Endometrial microvascular endothelial cells (primary cell): ENCODE data around the gene GATA3. TPM values are rescaled to one million over a fixed set of nuclear protein-coding genes. Genes with fewer than 3 reads are reported as not detected.

ENCODE experiments used
- in situ Hi-C: cut with HindIII; loops from 2 replicates; pipeline ENCODE4 v1.10.0; 2017; ENCODE audit warnings: low sequenced_read_pairs, low pct_unique_long_range_greater_than_20kb; ENCODE audit errors: inconsistent ontology term
- total RNA-seq: library from RNA; depleted of rRNA; stranded (reverse); fragments of >200 nt; gene quantifications from one replicate; pipeline ENCODE4 v1.2.3, GENCODE V29; 2015; ENCODE audit errors: inconsistent ontology term

The GATA3 gene
- total RNA-seq, 1 donor from 2014 or later, result not detected

DNA sequence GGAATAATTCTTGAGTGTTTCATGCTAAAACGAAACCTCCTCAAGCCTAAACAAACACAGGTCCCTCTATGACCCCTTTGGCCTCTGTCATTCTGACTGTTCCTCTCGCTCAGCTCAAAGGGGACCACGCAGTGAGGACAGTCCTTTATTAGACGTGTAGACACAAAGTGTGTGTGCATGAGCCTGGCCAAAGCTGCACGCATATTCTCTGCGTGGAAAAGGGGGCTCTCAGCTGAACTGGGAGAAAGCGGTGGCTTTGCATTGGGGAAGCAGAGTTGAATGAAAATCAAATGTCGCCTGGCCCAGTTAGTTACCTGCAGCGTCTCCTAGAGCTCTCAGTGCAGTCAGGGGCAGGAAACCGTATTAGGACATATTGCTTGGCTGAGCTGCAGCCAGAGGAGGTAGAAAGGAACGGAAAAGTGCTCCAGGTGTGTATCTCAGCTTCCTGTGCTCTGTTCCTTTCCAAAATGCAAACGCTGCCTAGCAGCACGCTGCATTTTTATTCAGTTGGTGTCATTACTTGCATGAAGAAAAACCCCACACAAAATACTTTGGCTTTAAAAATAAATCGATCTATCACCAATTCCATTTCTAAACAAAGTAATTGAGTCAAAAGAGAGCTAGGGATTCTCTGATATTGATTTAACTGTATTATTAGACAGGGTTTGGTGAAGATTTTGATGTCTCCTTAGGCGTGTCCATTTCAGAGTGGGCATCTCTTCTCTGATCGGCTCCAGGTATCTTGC lies 4.9 kb downstream of the GATA3 start:
- in situ Hi-C loops, result no loop called here

DNA sequence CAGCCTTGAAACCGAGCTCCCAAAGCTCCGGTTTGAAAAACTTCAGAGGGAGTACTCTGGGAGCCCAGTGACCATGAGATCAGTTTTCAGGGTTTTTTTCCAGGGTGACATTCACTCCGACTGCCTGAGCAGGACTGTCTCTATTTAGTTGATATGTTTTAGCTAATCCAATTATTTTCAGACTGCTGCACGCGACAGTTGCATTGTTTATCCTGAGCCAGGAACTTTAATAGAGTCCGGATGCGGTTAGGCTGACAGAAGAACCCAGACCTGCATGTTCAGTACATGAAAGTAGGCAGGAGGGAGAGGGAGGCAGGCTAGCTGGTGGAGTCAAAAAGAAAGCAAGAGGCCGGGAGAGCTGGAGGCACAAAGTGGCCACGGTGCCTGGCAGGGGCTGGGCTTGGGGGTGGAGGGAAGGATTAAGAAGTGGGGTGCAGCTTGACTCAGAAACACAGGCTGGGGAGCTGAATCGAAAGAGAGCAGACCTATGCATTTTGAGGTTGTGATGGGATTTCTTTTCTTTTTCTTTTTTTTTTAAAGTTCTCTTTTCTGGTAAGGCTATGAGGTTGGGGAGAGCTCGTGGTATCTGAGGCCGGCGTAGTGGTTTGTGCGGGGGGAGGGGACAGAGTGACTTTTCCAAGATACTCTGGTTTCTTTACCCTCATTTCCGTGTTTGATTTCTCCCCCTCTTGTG lies 5.7 kb downstream of the GATA3 start:
- in situ Hi-C loops, result no loop called here

DNA sequence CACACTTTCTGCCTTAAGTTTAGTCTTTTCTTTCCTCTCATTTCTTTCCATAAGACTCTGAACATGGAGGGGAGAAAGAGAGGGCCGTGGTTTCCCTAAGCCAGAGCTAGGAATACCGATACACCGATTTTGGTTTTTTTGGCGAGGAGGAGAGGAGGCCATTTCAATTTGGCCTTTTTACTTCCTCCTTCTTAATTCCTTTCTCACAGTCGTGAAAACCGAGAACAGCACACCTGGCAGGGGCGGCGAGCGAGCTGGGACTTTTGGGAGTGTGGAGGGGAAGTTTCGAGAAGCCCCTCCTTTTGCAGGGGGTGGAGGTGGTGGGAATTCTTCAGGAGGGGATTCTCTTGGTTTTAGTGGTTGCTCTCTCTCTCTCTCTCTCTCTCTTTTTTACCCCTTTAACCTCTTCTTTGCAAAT lies 6.2 kb downstream of the GATA3 start:
- in situ Hi-C loops, result no loop called here

DNA sequence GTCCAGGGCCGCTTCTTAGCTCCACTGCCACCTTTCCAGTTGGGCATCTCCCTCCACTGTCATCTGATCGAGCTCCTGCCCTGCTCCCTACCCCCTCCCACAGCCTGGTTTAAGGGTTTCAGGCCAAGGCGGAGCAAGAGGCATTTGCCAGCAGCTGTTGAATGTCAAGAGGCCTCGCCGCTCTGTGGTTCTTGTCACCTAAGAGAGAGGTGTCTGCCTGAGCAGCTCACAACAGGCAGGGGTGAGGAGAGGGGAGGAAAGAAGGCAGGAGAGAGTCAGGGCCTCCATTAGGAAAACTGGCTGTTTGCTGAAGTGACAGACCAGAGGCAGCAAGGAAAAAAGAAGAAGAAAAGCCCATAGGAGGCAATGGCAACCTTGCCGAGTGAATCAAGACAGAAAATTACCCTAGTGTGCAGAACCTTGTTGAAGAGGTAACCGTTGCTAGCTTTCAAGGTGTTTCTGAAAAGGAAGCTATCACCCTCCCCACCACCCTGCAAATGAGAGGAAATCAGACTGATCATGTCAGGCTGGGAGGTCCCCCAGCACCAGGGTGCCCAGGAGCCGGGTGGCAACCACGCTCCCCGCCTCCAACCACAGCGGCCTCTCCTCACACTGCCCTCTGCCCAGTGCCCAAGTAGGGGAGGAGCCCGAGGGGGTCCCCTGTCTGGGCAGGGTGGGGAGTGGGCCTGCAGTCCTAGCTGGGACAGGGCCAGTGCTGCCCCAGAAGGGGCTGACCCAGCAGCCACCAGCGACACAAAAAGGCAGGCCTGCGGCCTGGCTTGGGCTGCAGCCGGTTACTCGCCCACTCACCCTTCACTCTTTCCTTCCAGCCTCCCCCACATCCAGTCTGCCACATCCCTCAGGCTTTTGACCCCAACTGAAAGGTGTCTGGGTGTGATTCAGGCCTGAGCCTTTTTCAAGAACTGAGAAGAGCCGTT lies 7.1 kb downstream of the GATA3 start:
- in situ Hi-C loops, result no loop called here

DNA sequence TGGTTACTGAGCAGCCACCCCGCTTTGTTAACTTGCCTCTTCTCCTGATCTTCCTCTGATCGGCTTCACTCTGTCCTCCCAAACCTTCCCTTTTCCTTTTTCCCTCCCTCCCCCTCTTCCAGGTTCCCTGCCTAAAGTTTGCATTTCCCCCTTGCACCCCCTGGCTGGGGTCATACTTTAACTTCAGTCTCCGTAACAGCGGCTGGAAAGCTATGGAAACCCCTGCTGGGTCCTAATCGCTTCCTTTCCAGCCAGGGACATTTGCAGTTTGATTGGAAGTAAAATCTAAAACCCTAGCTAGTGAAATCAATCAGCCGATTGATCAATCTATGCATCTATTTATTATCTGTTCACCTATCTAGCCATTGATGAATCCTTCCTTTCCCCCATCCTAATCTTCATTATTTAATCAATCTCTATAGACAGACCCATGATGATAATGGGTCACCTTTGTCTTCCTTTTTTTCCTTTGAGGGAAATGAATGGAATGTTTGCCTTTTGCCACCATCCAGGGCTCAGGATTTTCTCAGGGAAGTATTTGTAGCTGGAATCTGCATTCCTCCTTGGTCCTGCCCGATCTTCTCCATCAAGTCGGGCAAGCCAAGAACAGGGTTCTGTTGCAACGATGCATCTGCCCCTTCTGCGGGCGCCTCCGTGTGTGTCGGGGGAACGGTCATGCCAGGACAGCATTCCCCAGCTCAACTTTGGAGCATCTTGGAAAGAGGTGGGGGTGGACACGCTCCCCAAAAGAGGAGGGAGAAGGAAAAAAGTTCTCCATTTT lies 8.8 kb downstream of the GATA3 start:
- in situ Hi-C loops, result no loop called here

DNA sequence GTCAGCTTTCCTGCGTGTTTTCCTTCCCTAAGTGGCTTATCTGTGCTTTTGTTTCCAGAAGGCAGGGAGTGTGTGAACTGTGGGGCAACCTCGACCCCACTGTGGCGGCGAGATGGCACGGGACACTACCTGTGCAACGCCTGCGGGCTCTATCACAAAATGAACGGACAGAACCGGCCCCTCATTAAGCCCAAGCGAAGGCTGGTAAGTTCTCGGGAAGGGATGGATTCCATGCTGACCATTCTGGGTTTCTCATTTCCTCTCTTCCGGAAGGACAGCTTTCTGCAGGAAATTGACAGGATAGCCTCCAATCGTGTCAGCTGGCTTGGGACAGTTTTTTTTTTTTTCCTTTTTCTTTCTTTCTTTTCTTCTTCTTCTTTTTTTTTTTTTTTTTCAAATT lies 9.4 kb downstream of the GATA3 start:
- in situ Hi-C loops, result no loop called here

DNA sequence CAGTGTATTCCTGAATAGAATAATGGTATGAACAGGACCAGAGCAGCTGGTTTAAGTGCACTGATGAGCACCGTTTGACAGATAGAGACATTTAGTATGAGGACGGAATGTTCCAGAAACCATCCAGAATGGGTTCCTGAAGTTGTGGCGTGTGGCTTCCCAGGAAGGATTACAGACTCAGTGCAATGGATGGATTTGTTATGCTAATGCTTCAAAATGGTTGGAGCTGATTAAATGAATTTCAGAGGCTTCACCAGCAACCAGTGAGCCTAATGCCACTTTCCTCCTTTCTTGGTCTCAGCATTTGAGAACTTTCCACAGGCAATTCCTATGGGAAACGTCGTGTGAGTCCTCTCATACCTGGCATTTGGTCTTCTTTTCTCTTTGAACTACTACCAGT lies 9.9 kb downstream of the GATA3 start:
- in situ Hi-C loops, result no loop called here

DNA sequence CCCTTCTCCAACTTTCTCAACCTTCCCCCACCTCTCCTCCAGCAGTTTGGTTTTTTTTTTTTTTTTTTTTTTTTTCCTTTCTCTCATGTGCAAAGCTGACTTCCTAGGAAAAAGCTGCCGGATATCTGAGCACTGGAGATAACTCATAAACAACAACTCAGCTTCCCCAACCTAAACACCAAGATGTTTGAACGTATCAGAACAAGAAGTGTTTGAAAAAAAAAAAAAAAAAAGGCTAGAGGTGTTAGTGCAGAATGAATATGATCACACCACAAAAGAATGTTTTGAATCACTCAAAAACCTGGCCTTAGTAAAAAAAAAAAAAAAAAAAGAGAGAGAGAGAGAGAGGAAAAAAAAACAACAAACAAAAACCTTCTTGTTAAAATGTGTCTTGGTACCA lies 11.2 kb downstream of the GATA3 start:
- in situ Hi-C loops, result no loop called here

DNA sequence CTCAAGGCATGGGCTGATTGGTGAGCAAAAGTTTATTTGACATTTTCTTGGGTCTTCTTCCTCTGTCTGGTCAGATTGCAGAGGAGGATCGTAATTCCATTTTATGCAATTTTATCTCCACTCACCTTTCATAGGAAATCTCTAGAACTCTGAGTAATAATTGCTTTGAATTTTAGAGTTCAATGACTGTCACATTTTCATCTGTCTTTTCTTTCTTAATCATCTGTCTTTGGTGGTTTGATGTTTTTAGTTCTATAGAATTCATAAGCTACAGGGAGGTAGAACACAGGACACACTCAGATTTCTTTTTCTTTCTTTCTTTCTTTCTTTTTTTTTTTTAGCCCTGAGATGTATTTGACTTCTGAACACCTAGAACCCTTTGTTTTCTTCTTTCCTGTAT lies 11.6 kb downstream of the GATA3 start:
- in situ Hi-C loops, result no loop called here

DNA sequence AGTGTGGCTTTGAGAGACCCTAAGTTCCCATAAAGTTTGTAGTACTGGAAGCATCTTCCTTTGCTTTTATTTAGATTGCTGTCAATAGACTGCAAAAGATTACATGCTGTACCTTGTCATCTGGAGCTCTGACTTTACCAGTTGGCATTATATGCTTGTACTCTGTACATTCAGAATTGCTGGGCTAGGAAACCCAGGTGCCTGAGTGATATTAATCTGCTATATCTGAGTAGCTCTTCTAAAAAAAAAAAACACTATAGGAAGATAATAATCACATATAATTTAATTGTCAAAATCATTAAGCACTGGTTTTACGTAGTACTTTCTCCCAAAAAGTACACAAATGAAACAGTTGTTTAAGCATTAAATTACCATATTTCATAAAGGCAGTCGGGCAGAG lies 12.3 kb downstream of the GATA3 start:
- in situ Hi-C loops, result no loop called here

DNA sequence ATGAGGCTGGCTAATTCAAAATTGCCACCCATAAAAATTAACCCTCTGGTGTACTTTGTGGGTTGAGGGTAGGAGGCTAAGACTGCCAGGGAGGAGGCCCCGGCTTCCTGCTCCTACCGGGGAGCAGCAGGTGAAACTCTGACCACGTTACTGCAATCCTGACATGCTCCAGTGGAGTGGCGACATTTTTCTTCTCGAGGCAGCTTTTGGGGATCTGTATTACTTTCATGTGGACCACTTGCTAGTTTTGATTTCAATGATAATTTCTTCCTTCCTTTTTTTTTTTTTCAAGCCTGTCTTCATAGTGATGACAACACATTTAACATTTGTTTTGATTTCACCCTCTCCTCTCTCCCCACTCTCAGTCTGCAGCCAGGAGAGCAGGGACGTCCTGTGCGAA lies 14.6 kb downstream of the GATA3 start:
- in situ Hi-C loops, result no loop called here

DNA sequence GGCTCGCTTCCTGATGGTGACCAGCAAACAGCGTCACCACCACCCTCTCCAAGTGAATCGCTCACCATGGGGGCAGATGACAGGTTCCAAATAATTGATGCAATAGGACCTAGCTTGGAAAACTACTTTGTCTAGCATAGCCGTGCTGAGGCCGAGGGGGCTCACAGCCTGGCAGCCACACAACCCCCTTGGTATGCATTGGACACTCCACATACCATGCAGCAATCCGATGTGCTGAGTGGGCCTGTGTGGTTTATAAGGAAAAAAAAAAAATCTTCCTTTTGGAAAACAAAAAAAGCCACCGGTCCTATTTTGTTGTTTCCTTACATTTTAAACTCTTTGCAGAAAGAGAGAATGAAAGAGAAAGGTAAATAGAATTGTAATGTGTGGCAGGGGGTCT lies 15.1 kb downstream of the GATA3 start:
- in situ Hi-C loops, result no loop called here

DNA sequence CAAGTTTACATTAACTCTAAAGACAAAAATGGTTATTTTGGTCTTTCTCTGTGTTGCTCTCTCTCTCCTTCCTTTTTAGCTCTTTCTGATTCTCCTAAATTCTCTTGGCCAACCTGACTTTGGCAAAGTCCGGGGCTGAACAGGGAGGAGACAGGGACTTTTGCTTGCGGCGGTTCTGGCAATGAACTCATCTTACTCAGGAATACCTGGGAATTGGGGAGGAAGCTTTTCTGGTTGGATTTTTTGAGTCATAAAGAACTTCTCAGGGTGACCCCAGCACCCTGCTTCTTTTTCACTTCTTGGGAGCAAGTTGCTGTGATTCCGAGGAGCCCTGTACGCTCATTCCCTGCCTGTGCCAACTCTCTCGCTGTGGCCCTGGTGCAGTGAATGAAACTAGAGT lies 16.0 kb downstream of the GATA3 start:
- in situ Hi-C loops, result no loop called here

DNA sequence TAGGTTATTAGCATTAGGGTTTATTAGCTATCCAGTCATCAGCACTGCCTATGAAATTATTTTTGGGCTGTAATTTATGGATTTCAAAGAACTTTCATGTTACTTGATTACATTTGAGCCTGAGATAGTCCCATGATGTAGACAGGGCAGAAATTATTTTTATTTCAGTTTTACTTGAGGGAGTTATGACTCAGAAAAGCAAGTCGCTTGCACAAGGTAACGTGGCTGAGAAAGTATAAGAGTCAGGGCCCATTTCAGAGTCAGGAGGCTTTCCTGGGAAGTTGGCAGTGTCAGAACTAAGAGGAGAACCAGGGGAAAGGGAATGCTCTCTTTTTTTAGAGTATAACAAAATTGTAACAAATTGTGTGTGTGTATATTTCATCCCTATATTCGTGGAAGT lies 16.5 kb downstream of the GATA3 start:
- in situ Hi-C loops, result no loop called here

DNA sequence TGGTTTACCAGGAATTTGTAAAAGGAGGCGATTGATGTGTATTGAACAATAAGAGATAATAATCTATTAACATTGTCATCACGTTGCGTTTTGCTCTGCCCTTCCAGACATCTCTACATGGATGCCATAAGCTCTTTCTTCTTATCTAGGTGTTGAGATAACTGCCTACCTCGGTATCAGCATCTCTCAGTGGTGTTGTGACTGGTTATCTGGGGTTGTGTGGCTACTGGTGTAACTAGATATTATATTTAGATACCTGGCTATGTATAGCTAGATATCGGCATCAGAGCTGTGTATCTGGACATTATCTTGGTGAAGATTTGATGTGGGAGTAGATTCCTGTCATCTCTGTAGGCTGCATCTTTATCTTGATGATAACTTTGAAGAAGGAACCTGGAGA lies 17.2 kb downstream of the GATA3 start:
- in situ Hi-C loops, result no loop called here

DNA sequence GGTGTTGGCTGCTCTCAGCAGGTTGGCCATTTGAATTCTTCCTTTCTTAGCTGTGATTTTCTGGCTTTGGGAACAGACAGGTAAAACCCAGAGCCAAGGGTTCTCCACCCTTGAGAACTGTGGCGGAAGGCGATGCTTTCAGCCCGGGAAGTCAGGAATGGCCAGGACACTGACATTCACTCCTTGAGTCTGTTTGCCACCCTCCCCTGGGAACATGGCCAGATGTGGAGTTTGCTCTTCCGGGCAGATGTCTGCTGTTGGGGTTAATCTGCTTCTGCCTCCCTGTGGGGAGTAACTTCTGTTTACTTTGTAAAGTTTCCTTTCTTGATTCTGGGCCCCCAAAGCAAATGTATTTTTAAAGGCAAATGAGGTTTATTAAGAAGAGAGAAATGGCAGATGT lies 17.7 kb downstream of the GATA3 start:
- in situ Hi-C loops, result no loop called here

DNA sequence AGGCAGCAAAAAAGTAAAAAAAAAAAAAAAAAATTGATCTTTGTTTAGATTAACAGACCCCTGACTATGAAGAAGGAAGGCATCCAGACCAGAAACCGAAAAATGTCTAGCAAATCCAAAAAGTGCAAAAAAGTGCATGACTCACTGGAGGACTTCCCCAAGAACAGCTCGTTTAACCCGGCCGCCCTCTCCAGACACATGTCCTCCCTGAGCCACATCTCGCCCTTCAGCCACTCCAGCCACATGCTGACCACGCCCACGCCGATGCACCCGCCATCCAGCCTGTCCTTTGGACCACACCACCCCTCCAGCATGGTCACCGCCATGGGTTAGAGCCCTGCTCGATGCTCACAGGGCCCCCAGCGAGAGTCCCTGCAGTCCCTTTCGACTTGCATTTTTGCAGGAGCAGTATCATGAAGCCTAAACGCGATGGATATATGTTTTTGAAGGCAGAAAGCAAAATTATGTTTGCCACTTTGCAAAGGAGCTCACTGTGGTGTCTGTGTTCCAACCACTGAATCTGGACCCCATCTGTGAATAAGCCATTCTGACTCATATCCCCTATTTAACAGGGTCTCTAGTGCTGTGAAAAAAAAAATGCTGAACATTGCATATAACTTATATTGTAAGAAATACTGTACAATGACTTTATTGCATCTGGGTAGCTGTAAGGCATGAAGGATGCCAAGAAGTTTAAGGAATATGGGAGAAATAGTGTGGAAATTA lies 19.4 kb downstream of the GATA3 start:
- in situ Hi-C loops, result no loop called here

DNA sequence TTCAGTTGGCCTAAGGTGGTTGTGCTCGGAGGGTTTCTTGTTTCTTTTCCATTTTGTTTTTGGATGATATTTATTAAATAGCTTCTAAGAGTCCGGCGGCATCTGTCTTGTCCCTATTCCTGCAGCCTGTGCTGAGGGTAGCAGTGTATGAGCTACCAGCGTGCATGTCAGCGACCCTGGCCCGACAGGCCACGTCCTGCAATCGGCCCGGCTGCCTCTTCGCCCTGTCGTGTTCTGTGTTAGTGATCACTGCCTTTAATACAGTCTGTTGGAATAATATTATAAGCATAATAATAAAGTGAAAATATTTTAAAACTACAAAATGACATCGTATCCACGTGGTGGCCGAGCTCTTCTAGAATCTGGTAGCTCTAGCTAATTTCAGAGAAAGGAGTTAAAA lies 20.4 kb downstream of the GATA3 start:
- in situ Hi-C loops, result no loop called here
